NB4 (cell line): Measurements from ENCODE around the gene FAM171A1.
"Not testable (repeated sequence)": the region's sequence is repeated elsewhere in the genome, so short reads cannot be mapped to it uniquely, and the experiment has no call there.

Source experiments
- CTCF ChIP-seq: IDR thresholded peaks from one replicate; pipeline ENCODE4 v1.5.1; 2012; ENCODE audit warnings: low read depth, low read length
- POLR2A ChIP-seq: IDR thresholded peaks from 2 replicates; pipeline ENCODE4 v1.6.1; 2011; ENCODE audit warnings: mild to moderate bottlenecking; ENCODE audit not compliant: insufficient read length; ENCODE audit errors: extremely low read depth

GRCh38 chr10:15400461-15400860, 29.4 kb upstream of the FAM171A1 start:
- TF ChIP-seq CTCF, POLR2A: not testable (repeated sequence)
